Adrenal gland (tissue), 5 donors: ENCODE data around the gene FPR1.

Experiments
- CTCF ChIP-seq, 6 experiments: fragments of 450-650 bp in 4 of 6; fragments of 200-600 bp in 2 of 6; sonication (generic) in 1 of 6; IDR thresholded peaks; 1 replicate in 5 of 6; 2 replicates in 1 of 6; pipeline versions ENCODE4 v1.5.1 to v1.8.0; 2016 to 2021; ENCODE audit warnings: antibody characterized with exemption in 6 of 6, mild to moderate bottlenecking in 2 of 6, moderate library complexity in 1 of 6
- POLR2A ChIP-seq, 2 donors: fragments of 450-650 bp; IDR thresholded peaks; one replicate each; pipeline ENCODE4 v1.6.1; 2017; ENCODE audit warnings: antibody characterized with exemption in 2 of 2, mild to moderate bottlenecking in 2 of 2, moderate library complexity in 1 of 2
- donor health status: DM: no; HTN: no; CAD: no.

DNA sequence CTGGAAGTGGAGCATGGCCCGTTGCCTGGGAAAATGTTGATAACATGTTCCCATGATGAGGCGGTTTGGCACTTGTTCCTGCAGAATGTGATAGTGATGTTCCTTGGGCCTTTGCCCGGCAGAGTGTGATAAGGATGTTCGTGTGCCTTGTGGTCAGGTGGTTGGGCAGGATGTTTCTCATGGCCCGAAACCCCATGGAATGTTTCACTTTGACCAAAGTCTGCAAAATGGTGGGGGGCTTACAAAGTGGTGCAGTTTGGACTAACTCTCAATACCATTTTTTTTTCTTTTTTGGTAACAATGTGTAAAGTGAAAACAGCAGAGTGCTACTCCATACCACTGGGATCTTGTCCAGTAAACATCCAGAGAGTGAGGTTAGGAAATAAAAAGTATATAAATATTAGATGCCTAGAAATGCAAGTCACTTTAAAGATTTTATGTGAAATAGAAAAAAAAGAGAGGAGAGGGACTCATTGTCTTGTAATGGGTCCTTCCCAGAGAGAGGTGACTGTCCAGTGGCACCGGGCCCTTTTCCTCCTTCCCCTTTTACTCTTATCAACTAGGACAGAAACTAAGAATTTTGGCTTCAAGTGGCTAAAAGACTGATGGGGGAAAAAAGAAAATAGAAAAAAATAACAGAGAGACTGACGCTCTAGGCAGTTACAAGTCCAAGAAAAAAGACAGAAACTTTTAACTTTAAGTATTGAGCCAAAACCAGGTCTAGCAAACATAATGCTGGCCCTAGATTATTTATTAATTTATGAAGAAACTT, 49.0 kb upstream of the FPR1 start:
- no peak for TF ChIP-seq CTCF (IDR thresholded peaks at IDR 0.05)
- TF ChIP-seq POLR2A (IDR thresholded peaks at IDR 0.05): no peak
